Trophoblast cell (in vitro differentiated cells and primary cell): ENCODE measurements around the gene NPHS1.

Source experiments
- DNase-seq, 2 donors: peaks; one replicate each; pipeline ENCODE4 v3.0.0-alpha.2; 2016
- H2AFZ ChIP-seq: 2 replicates; pipeline ENCODE4 v1.6.1; 2013; ENCODE audit warnings: low read length, moderate library complexity, mild to moderate bottlenecking; ENCODE audit not compliant: insufficient read depth, poor library complexity
- H2AK5ac ChIP-seq: 2 replicates; pipeline ENCODE4 v1.6.1; 2013; ENCODE audit warnings: mild to moderate bottlenecking, low read length
- H2BK120ac ChIP-seq: 2 replicates; pipeline ENCODE4 v1.6.1; 2013; ENCODE audit warnings: low read length, mild to moderate bottlenecking, moderate library complexity; ENCODE audit not compliant: insufficient read depth, poor library complexity
- H2BK12ac ChIP-seq: 2 replicates; pipeline ENCODE4 v1.6.1; 2013; ENCODE audit warnings: mild to moderate bottlenecking, low read length, moderate library complexity
- H2BK5ac ChIP-seq: 2 replicates; pipeline ENCODE4 v1.6.1; 2013; ENCODE audit warnings: low read length, low read depth, moderate library complexity, mild to moderate bottlenecking; ENCODE audit not compliant: poor library complexity
- H3K14ac ChIP-seq: 2 replicates; pipeline ENCODE4 v1.6.1; 2013; ENCODE audit warnings: mild to moderate bottlenecking, low read length
- H3K18ac ChIP-seq: 2 replicates; pipeline ENCODE4 v1.6.1; 2013; ENCODE audit warnings: mild to moderate bottlenecking, low read length
- H3K23ac ChIP-seq: 2 replicates; pipeline ENCODE4 v1.6.1; 2013; ENCODE audit warnings: low read length
- H3K27ac ChIP-seq: 2 replicates; pipeline ENCODE4 v1.5.1; 2013; ENCODE audit warnings: low read depth, mild to moderate bottlenecking, inconsistent platforms, low read length, moderate library complexity
- H3K27me3 ChIP-seq: 2 replicates; pipeline ENCODE4 v1.6.1; 2013; ENCODE audit warnings: inconsistent platforms, mild to moderate bottlenecking, low read length, moderate library complexity; ENCODE audit not compliant: insufficient read depth
- H3K36me3 ChIP-seq, 2 experiments: 1 replicate in 1 of 2; 2 replicates in 1 of 2; pipeline ENCODE4 v1.6.1; 2013; ENCODE audit warnings: low read length in 2 of 2, mild to moderate bottlenecking in 2 of 2, moderate library complexity in 1 of 2; ENCODE audit not compliant: insufficient read depth in 2 of 2, control insufficient read depth in 1 of 2
- H3K4ac ChIP-seq: 2 replicates; pipeline ENCODE4 v1.6.1; 2013; ENCODE audit warnings: low read depth, mild to moderate bottlenecking, low read length, moderate library complexity
- H3K4me1 ChIP-seq, 2 experiments: 1 replicate in 1 of 2; 2 replicates in 1 of 2; pipeline ENCODE4 v1.6.1; 2013; ENCODE audit warnings: low read length in 2 of 2, mild to moderate bottlenecking in 2 of 2, moderate library complexity in 1 of 2; ENCODE audit not compliant: insufficient read depth in 2 of 2, control insufficient read depth in 1 of 2
- H3K4me2 ChIP-seq: 2 replicates; pipeline ENCODE4 v1.6.1; 2013; ENCODE audit warnings: inconsistent platforms, mild to moderate bottlenecking, low read length, moderate library complexity
- H3K4me3 ChIP-seq: 2 replicates; pipeline ENCODE4 v1.5.1; 2013; ENCODE audit warnings: mild to moderate bottlenecking, low read depth, low read length, inconsistent platforms
- H3K79me1 ChIP-seq: one replicate; pipeline ENCODE4 v1.6.1; 2013; ENCODE audit warnings: low read length
- H3K79me2 ChIP-seq: 2 replicates; pipeline ENCODE4 v1.6.1; 2013; ENCODE audit warnings: low read length, mild to moderate bottlenecking; ENCODE audit not compliant: control insufficient read depth, insufficient read depth, poor library complexity
- H3K9ac ChIP-seq: 2 replicates; pipeline ENCODE4 v1.6.1; 2013; ENCODE audit warnings: mild to moderate bottlenecking, low read length
- H3K9me3 ChIP-seq: 2 replicates; pipeline ENCODE4 v1.6.1; 2013; ENCODE audit warnings: low read depth, mild to moderate bottlenecking, control low read depth, inconsistent platforms, low read length; ENCODE audit not compliant: insufficient read depth
- H4K12ac ChIP-seq: 2 replicates; pipeline ENCODE4 v1.6.1; 2013; ENCODE audit warnings: low read depth, mild to moderate bottlenecking, low read length, moderate library complexity
- H4K8ac ChIP-seq: 2 replicates; pipeline ENCODE4 v1.6.1; 2013; ENCODE audit warnings: low read depth, mild to moderate bottlenecking, low read length, moderate library complexity
- H4K91ac ChIP-seq: one replicate; pipeline ENCODE4 v1.6.1; 2013; ENCODE audit warnings: low read depth, mild to moderate bottlenecking, low read length, moderate library complexity
- WGBS: extraction: QIAGEN DNeasy Blood & Tissue Kit; methylation state at CpG from one replicate; pipeline ENCODE4 v1.1.7; 2013; ENCODE audit warnings: missing lambda C conversion rate; ENCODE audit not compliant: insufficient read length, insufficient coverage; ENCODE audit errors: extremely low coverage; 5-methylcytosine and 5-hydroxymethylcytosine counted together

Gene NPHS1

GRCh38 chr19:35874392-35874930 is 22.2 kb upstream of the NPHS1 start:
- no peak overlapping the region for H3K27ac ChIP-seq
- H2BK120ac ChIP-seq = no peak overlapping the region
- H3K27me3 ChIP-seq = peaks cover 2% of the 10 kb centered on the region
- no peaks in the 10 kb centered on the region for H3K36me3 ChIP-seq
- H3K4ac ChIP-seq = no peak overlapping the region
- H3K4me1 ChIP-seq = peaks cover 5% of the 10 kb centered on the region in 2 experiments
- H4K91ac ChIP-seq = no peak overlapping the region
- no peak overlapping the region for H2AFZ ChIP-seq
- no peak overlapping the region for H3K14ac ChIP-seq
- H3K9me3 ChIP-seq = peaks cover 2% of the 10 kb centered on the region
- no CpG with 5 or more reads among the region's 32 CpGs for WGBS
- no peak overlapping the region for H4K12ac ChIP-seq
- H4K8ac ChIP-seq = no peak overlapping the region
- H3K4me2 ChIP-seq = no peak overlapping the region
- H2BK5ac ChIP-seq = no peak overlapping the region
- DNase-seq = peak in 1 of 2 donors; percentile 21
- H2AK5ac ChIP-seq = no peak overlapping the region
- H3K79me1 ChIP-seq = no peaks in the 10 kb centered on the region
- H3K9ac ChIP-seq = no peak overlapping the region
- no peak overlapping the region for H2BK12ac ChIP-seq
- H3K18ac ChIP-seq = no peak overlapping the region
- H3K79me2 ChIP-seq = no peaks in the 10 kb centered on the region
- H3K4me3 ChIP-seq = no peak overlapping the region
- no peak overlapping the region for H3K23ac ChIP-seq

GRCh38 chr19:35872180-35872579 is 19.9 kb upstream of the NPHS1 start:
- Histone ChIP-seq H2BK5ac (no peak overlapping the region), H4K12ac (no peak overlapping the region), H3K23ac (no peak overlapping the region), H3K4me2 (no peak overlapping the region), H3K4ac (no peak overlapping the region), H3K36me3 (no peaks in the 10 kb centered on the region), H2BK120ac (no peak overlapping the region), H3K4me3 (no peak overlapping the region), H3K79me2 (no peaks in the 10 kb centered on the region), H3K27me3 (peaks cover 13% of the 10 kb centered on the region), H3K14ac (no peak overlapping the region), H2AK5ac (no peak overlapping the region), H4K8ac (no peak overlapping the region), H3K79me1 (no peaks in the 10 kb centered on the region), H4K91ac (no peak overlapping the region), H2AFZ (no peak overlapping the region), H3K4me1 (peaks cover 12% of the 10 kb centered on the region in 2 experiments), H3K18ac (no peak overlapping the region), H3K9me3 (peaks cover 2% of the 10 kb centered on the region), H3K9ac (no peak overlapping the region), H2BK12ac (no peak overlapping the region), H3K27ac (no peak overlapping the region)
- WGBS = no CpG with 5 or more reads among the region's 5 CpGs
- no peak for DNase-seq

GRCh38 chr19:35871611-35872010 is 19.3 kb upstream of the NPHS1 start:
- Histone ChIP-seq H3K18ac (no peak overlapping the region), H4K12ac (no peak overlapping the region), H3K4me3 (no peak overlapping the region), H3K4me2 (no peak overlapping the region), H4K8ac (no peak overlapping the region), H3K79me1 (no peaks in the 10 kb centered on the region), H3K9me3 (peaks cover 2% of the 10 kb centered on the region), H3K4me1 (peaks cover 12% of the 10 kb centered on the region in 2 experiments), H2AFZ (no peak overlapping the region), H3K23ac (no peak overlapping the region), H3K27me3 (peaks cover 13% of the 10 kb centered on the region), H2BK120ac (no peak overlapping the region), H3K36me3 (no peaks in the 10 kb centered on the region), H3K4ac (no peak overlapping the region), H2BK5ac (no peak overlapping the region), H2BK12ac (no peak overlapping the region), H3K9ac (no peak overlapping the region), H3K14ac (no peak overlapping the region), H2AK5ac (no peak overlapping the region), H3K79me2 (no peaks in the 10 kb centered on the region), H4K91ac (no peak overlapping the region), H3K27ac (no peak overlapping the region)
- WGBS = no CpG with 5 or more reads among the region's 12 CpGs
- DNase-seq = no peak

GRCh38 chr19:35870798-35871197 is 18.5 kb upstream of the NPHS1 start:
- H4K8ac ChIP-seq = no peak overlapping the region
- H3K27ac ChIP-seq = no peak overlapping the region
- H2BK5ac ChIP-seq = no peak overlapping the region
- no peaks in the 10 kb centered on the region for H3K79me1 ChIP-seq
- peaks cover 13% of the 10 kb centered on the region for H3K27me3 ChIP-seq
- H3K4me2 ChIP-seq = no peak overlapping the region
- H3K9me3 ChIP-seq = peaks cover 2% of the 10 kb centered on the region
- DNase-seq = no peak
- H3K79me2 ChIP-seq = no peaks in the 10 kb centered on the region
- WGBS = no CpG with 5 or more reads among the region's 12 CpGs
- no peaks in the 10 kb centered on the region for H3K36me3 ChIP-seq
- no peak overlapping the region for H2BK120ac ChIP-seq
- H3K9ac ChIP-seq = no peak overlapping the region
- H2AFZ ChIP-seq = no peak overlapping the region
- H4K91ac ChIP-seq = no peak overlapping the region
- H3K18ac ChIP-seq = no peak overlapping the region
- H3K14ac ChIP-seq = no peak overlapping the region
- no peak overlapping the region for H3K4me3 ChIP-seq
- no peak overlapping the region for H2BK12ac ChIP-seq
- H3K4ac ChIP-seq = no peak overlapping the region
- no peak overlapping the region for H4K12ac ChIP-seq
- peaks cover 12% of the 10 kb centered on the region in 2 experiments for H3K4me1 ChIP-seq
- no peak overlapping the region for H2AK5ac ChIP-seq
- no peak overlapping the region for H3K23ac ChIP-seq
